HL-60/S4 treated with retinoic acid at 250 ng/mL for 4 days and 3 days (cell line): ENCODE results near the gene NXPH2.

ENCODE experiments used
- in situ Hi-C: fragments of 300-500 bp; cut with MboI; formaldehyde crosslinking; loops from 2 replicates; pipeline ENCODE4 v1.7.0; 2022; ENCODE audit warnings: low sequenced_read_pairs

NXPH2 gene

GRCh38 chr2:138712212-138712979 lies 67.8 kb downstream of the NXPH2 start:
- in situ Hi-C loops: no loop called here

- in situ Hi-C loops: no loop called here
Observed at GRCh38 chr2:138711812-138712211, 68.4 kb downstream of the NXPH2 start.

GRCh38 chr2:138708682-138709241 lies 71.4 kb downstream of the NXPH2 start:
- in situ Hi-C loops: no loop called here

GRCh38 chr2:138707392-138708074 lies 72.7 kb downstream of the NXPH2 start:
- in situ Hi-C loops: no loop called here

GRCh38 chr2:138703242-138703641 lies 76.9 kb downstream of the NXPH2 start:
- in situ Hi-C loops: no loop called here

GRCh38 chr2:138700716-138701115 lies 79.5 kb downstream of the NXPH2 start:
- in situ Hi-C loops: no loop called here

GRCh38 chr2:138699421-138699820 lies 80.8 kb downstream of the NXPH2 start:
- in situ Hi-C loops: no loop called here

- in situ Hi-C loops: no loop called here
Observed at GRCh38 chr2:138698428-138698827, 81.8 kb downstream of the NXPH2 start.

GRCh38 chr2:138691667-138692066 lies 88.5 kb downstream of the NXPH2 start:
- in situ Hi-C loops: no loop called here

GRCh38 chr2:138689705-138690104 lies 90.5 kb downstream of the NXPH2 start:
- in situ Hi-C loops: no loop called here

GRCh38 chr2:138682163-138682562 lies 98.0 kb downstream of the NXPH2 start:
- in situ Hi-C loops: no loop called here

GRCh38 chr2:138677221-138677620 lies 103.0 kb downstream of the NXPH2 start:
- in situ Hi-C loops: no loop called here

GRCh38 chr2:138676619-138677021 lies 103.6 kb downstream of the NXPH2 start:
- in situ Hi-C loops: no loop called here

GRCh38 chr2:138671566-138671965 lies 108.6 kb downstream of the NXPH2 start:
- in situ Hi-C loops: no loop called here

GRCh38 chr2:138670734-138671133 lies 109.5 kb downstream of the NXPH2 start:
- in situ Hi-C loops: no loop called here

- in situ Hi-C loops: no loop called here
Observed at GRCh38 chr2:138665937-138666336, 114.3 kb downstream of the NXPH2 start.

GRCh38 chr2:138658187-138658894 lies 121.8 kb downstream of the NXPH2 start:
- in situ Hi-C loops: no loop called here

- in situ Hi-C loops: no loop called here
Observed at GRCh38 chr2:138654146-138654545, 126.0 kb downstream of the NXPH2 start.

- in situ Hi-C loops: no loop called here
Observed at GRCh38 chr2:138652378-138652777, 127.8 kb downstream of the NXPH2 start.

GRCh38 chr2:138649571-138649970 lies 130.6 kb downstream of the NXPH2 start:
- in situ Hi-C loops: no loop called here

GRCh38 chr2:138648606-138649005 lies 131.6 kb downstream of the NXPH2 start:
- in situ Hi-C loops: no loop called here
